ENCODE results near the gene CCDC185. TPM values are rescaled to one million over a fixed set of nuclear protein-coding genes. Genes with fewer than 3 reads are reported as not detected.

Gene CCDC185
- under 1 TPM in 1 of 4 donors, not detected in 3; 0.27 TPM for total RNA-seq

DNA sequence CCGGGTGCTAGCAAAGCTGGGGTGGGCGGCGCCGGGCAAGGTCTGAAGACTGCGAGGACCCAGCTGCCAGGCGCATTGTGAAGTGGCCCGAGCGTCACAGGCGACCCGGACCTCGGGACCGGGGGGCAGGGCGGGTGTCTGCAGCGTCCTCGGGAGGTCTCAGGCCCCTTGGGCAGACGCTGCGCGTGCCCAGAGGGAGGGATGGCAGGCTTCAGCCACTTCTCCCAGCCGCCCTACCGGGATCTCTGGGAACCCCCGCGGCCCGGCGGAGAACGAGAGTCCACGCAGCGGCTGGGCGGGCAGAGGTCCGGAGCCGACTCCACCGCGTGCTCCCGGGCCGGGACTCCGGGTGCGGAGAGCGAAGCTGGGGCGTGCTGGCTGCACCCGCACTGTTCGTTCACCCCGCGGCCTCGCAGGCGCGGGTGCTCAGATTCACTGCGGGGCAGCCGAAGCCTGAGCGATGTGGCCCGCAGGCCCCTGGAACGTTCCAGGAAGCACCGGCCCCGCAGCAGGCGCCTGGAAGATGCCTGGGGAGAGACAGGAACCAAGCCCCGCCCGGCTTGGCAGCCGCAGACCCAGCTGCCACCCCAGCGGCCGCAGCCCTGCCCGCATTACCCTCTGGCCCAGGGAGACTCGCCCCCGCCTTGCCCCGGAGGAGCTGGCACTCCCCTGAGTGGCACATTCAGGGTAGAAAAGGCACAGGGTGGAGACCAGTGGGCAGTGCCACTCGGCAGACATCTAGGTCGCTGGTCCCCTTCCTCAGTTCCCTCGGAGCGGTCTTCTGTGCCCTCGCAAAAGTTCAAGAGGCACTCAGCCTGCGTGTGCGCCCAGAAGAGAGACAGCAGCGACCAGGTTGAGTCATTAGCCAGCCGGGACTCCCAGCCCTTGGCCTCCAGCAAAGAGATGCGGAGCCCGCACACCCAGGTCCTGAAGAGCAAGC is at the start of gene CCDC185:
Gene CCDC185, plus strand, starts transcription at position 141 of the 940 bp plus-strand sequence. Its CDS starts 61 bp downstream, at position 202.
- WGBS, 2 donors, result 51 to 59% methylated on average over 17 to 27 of the region's 73 CpGs
- no peaks in the 10 kb centered on the region for H3K9me3 ChIP-seq
- H3K27me3 ChIP-seq, result peaks cover 5% of the 10 kb centered on the region
- DNase-seq, result peak; percentile 10 to 11
- H3K27ac ChIP-seq, result no peak within 1 kb of the TSS
- peaks cover 0 to 3% of the 10 kb centered on the region in 2 donors for H3K4me1 ChIP-seq
- intact Hi-C loops (cut with DNase I), result no loop called here
- TF ChIP-seq, protein P1, sequence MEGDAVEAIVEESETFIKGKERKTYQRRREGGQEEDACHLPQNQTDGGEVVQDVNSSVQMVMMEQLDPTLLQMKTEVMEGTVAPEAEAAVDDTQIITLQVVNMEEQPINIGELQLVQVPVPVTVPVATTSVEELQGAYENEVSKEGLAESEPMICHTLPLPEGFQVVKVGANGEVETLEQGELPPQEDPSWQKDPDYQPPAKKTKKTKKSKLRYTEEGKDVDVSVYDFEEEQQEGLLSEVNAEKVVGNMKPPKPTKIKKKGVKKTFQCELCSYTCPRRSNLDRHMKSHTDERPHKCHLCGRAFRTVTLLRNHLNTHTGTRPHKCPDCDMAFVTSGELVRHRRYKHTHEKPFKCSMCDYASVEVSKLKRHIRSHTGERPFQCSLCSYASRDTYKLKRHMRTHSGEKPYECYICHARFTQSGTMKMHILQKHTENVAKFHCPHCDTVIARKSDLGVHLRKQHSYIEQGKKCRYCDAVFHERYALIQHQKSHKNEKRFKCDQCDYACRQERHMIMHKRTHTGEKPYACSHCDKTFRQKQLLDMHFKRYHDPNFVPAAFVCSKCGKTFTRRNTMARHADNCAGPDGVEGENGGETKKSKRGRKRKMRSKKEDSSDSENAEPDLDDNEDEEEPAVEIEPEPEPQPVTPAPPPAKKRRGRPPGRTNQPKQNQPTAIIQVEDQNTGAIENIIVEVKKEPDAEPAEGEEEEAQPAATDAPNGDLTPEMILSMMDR (IDR thresholded peaks at IDR 0.05), result no peak
- no peak for TF ChIP-seq POLR2A (IDR thresholded peaks at IDR 0.05)
- H3K4me3 ChIP-seq (replicated peaks in 1 of 3), result no peak within 1 kb of the TSS
- no peaks in the 10 kb centered on the region for H3K36me3 ChIP-seq

DNA sequence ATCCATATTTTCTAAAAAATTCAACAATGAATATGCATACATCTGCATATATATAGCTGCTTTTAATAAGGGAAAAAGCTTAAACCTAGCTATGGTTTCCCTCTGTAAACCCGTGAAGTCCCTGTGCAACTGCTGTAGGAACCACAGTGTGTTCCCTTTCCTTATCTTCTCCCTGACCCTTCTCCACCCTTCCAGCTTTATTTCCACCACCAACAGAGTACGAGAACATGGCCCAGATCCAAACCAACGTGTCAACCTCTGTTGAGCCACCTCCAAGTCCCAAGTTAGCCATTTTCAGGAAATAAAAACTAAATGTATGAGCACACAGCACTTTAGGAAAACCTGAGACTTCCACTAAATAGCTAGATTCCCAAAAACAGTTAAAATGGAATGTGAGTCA is 49.5 kb upstream of the CCDC185 start:
- TF ChIP-seq, protein P1 (IDR thresholded peaks at IDR 0.05), result no peak
- TF ChIP-seq POLR2A (IDR thresholded peaks at IDR 0.05), result no peak
- no peak overlapping the region for H3K27ac ChIP-seq
- no peaks in the 10 kb centered on the region for H3K27me3 ChIP-seq
- no peak for DNase-seq
- intact Hi-C loops (cut with DNase I), result no loop called here
- H3K4me3 ChIP-seq (replicated peaks in 1 of 3), result no peak overlapping the region
- WGBS, 2 donors, result 33 to 42% methylated on average over 3 of the region's 3 CpGs
- no peaks in the 10 kb centered on the region for H3K36me3 ChIP-seq
- no peaks in the 10 kb centered on the region for H3K4me1 ChIP-seq
- no peaks in the 10 kb centered on the region for H3K9me3 ChIP-seq

DNA sequence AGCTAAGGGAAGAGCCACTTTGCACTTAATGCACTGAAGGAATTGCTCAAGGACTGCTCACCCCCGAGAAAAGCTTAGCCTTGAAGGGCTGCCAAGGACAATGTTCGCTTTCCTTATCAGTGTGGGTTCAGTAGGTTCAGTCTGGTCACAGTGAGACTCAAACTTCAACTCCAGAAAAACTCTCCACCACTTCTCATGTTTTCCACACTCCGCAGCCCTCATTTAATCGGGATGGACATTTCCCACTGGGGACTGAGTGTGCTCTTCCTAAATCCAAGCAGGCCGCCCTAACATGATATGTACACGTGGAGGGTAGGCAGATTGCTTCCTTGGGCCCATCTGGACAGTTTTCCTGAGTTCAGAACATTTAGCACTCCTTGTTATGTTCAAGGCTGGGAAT is 48.7 kb upstream of the CCDC185 start:
- no peaks in the 10 kb centered on the region for H3K4me1 ChIP-seq
- TF ChIP-seq, protein P1 (IDR thresholded peaks at IDR 0.05), result no peak
- no peak for TF ChIP-seq POLR2A (IDR thresholded peaks at IDR 0.05)
- no peaks in the 10 kb centered on the region for H3K27me3 ChIP-seq
- no peaks in the 10 kb centered on the region for H3K9me3 ChIP-seq
- no peaks in the 10 kb centered on the region for H3K36me3 ChIP-seq
- no peak for DNase-seq
- WGBS, 2 donors, result 41 to 52% methylated on average over 6 of the region's 6 CpGs
- intact Hi-C loops (cut with DNase I), result no loop called here
- no peak overlapping the region for H3K4me3 ChIP-seq (replicated peaks in 1 of 3)
- H3K27ac ChIP-seq, result no peak overlapping the region

DNA sequence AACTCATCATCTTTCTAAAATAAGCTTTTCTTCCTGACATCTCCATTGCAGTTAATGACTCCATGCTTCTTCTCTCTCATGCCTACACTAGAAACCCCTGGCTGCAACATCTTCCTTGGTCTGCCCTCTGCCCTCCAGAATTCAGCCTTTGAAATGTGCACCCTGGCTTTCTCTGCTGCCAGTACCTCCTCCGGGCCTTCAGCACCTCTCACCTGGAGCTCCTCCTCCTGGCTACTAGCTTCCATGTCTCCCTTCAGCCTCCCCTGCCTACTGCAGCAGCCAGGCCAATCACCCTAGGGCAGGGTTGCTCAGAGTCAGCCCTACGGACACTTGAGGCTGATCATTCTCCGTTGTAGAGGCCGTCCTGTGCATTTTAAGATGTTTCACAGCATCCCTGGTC is 47.5 kb upstream of the CCDC185 start:
- Histone ChIP-seq H3K4me3 (replicated peaks in 1 of 3) (no peak overlapping the region), H3K36me3 (no peaks in the 10 kb centered on the region), H3K4me1 (no peaks in the 10 kb centered on the region), H3K27me3 (no peaks in the 10 kb centered on the region), H3K9me3 (no peaks in the 10 kb centered on the region), H3K27ac (no peak overlapping the region)
- 73 to 75% methylated on average over 4 of the region's 4 CpGs for WGBS, 2 donors
- TF ChIP-seq, protein P1 (IDR thresholded peaks at IDR 0.05), result no peak
- TF ChIP-seq POLR2A (IDR thresholded peaks at IDR 0.05), result no peak
- intact Hi-C loops (cut with DNase I), result no loop called here
- DNase-seq, result no peak

DNA sequence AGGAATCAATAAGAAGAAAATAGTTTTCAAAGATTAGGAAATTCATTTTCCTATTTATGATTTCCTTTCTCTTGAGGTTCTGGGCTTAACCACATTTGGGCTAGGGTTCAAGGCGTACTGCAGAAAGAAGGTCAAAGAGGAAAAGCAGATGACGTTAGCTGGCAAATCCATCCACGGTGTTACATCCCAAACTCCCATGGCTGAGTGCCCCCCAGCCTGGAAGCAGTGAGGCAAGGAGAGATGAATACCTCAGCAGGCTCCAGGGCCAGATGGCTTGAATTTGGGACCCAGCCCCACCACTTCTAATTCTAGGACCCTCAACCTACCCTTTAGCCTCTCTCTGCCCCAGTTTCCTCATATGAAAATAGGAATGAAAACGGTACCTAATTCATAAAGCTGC is 46.9 kb upstream of the CCDC185 start:
- TF ChIP-seq, protein P1 (IDR thresholded peaks at IDR 0.05), result no peak
- TF ChIP-seq POLR2A (IDR thresholded peaks at IDR 0.05), result no peak
- no peaks in the 10 kb centered on the region for H3K4me1 ChIP-seq
- H3K27ac ChIP-seq, result no peak overlapping the region
- 87 to 91% methylated on average over 4 of the region's 4 CpGs for WGBS, 2 donors
- H3K27me3 ChIP-seq, result no peaks in the 10 kb centered on the region
- H3K36me3 ChIP-seq, result no peaks in the 10 kb centered on the region
- H3K4me3 ChIP-seq (replicated peaks in 1 of 3), result no peak overlapping the region
- no peak for DNase-seq
- no peaks in the 10 kb centered on the region for H3K9me3 ChIP-seq
- intact Hi-C loops (cut with DNase I), result no loop called here
